Gastroesophageal sphincter (tissue), 4 donors: ENCODE results near the gene TMEM267. TPM values are rescaled to one million over a fixed set of nuclear protein-coding genes. Genes with fewer than 3 reads are reported as not detected.
"Not testable (repeated sequence)": the region's sequence is repeated elsewhere in the genome, so short reads cannot be mapped to it uniquely, and the experiment has no call there.

ENCODE experiments used
- ATAC-seq: fragments of 150-250 bp; one replicate; pipeline ENCODE4 v1.9.1; 2016; ENCODE audit warnings: mild to moderate bottlenecking, moderate library complexity
- H3K27ac ChIP-seq, 4 donors: fragments of 200-600 bp; sonication (generic) in 3 of 4; 1 replicate in 3 of 4; 2 replicates in 1 of 4; pipeline ENCODE4 v1.5.1; 2016 to 2019
- H3K27me3 ChIP-seq: fragments of 200-600 bp; sonication (generic); one replicate; pipeline ENCODE4 v1.5.1; 2019
- H3K36me3 ChIP-seq, 2 donors: fragments of 200-600 bp; sonication (generic); one replicate each; pipeline ENCODE4 v1.5.1; 2019; ENCODE audit warnings: control low read depth in 1 of 2
- H3K4me1 ChIP-seq, 3 donors: fragments of 200-600 bp; sonication (generic); 1 replicate in 2 of 3; 2 replicates in 1 of 3; pipeline ENCODE4 v1.5.1; 2016 to 2019; ENCODE audit warnings: control low read depth in 2 of 3
- H3K4me3 ChIP-seq, 2 donors: fragments of 200-600 bp; sonication (generic); one replicate each; pipeline ENCODE4 v1.5.1; 2019; ENCODE audit warnings: mild to moderate bottlenecking in 1 of 2, moderate library complexity in 1 of 2
- H3K9me3 ChIP-seq, 3 donors: fragments of 200-600 bp; sonication (generic); one replicate each; pipeline ENCODE4 v1.5.1; 2017 to 2019; ENCODE audit warnings: control low read depth in 2 of 3
- CTCF ChIP-seq, 4 experiments: fragments of 200-600 bp in 2 of 4; fragments of 450-650 bp in 2 of 4; sonication (generic) in 1 of 4; IDR thresholded peaks; one replicate each; pipeline ENCODE4 v1.5.1; 2017 to 2019; ENCODE audit warnings: antibody characterized with exemption in 4 of 4, mild to moderate bottlenecking in 2 of 4, moderate library complexity in 2 of 4
- EP300 ChIP-seq: sonication (generic); formaldehyde crosslinking; IDR thresholded peaks from one replicate; pipeline ENCODE4 v1.6.1; 2017; ENCODE audit warnings: antibody characterized with exemption, mild to moderate bottlenecking
- POLR2A ChIP-seq, 2 donors: fragments of 450-650 bp; IDR thresholded peaks; one replicate each; pipeline ENCODE4 v1.6.1; 2017; ENCODE audit warnings: antibody characterized with exemption in 2 of 2, mild to moderate bottlenecking in 2 of 2, moderate library complexity in 1 of 2
- POLR2AphosphoS5 ChIP-seq: sonication (generic); formaldehyde crosslinking; IDR thresholded peaks from one replicate; pipeline ENCODE4 v1.6.1; 2017; ENCODE audit warnings: antibody characterized with exemption
- WGBS, 2 donors: methylation state at CpG; one replicate each; pipeline ENCODE4 v1.1.5; 2018; ENCODE audit warnings: low coverage in 1 of 2; 5-methylcytosine and 5-hydroxymethylcytosine counted together
- total RNA-seq, 4 donors: library from RNA; depleted of rRNA; stranded (reverse); fragments of >200 nt; gene quantifications; one replicate each; pipeline ENCODE4 v1.1.0, GENCODE V29; 2016

The TMEM267 gene
- total RNA-seq, 4 donors from 2014 or later, result 9.6 to 13.0 (median 11.2) TPM

- no peak overlapping the region for H3K4me3 ChIP-seq
- H3K36me3 ChIP-seq, result no peaks in the 10 kb centered on the region
- peaks cover 0 to 17% (median 7%) of the 10 kb centered on the region in 3 donors for H3K4me1 ChIP-seq
- TF ChIP-seq POLR2A (IDR thresholded peaks at IDR 0.05) (no peak), POLR2AphosphoS5 (peak; percentile 27), CTCF (IDR thresholded peaks at IDR 0.05) (no peak), EP300 (no peak)
- peak; percentile 86 for ATAC-seq
- H3K9me3 ChIP-seq, result no peaks in the 10 kb centered on the region
- no peaks in the 10 kb centered on the region for H3K27me3 ChIP-seq
- peak overlapping the region in 3 of 4 donors; percentile 16 to 30 (median 22) for H3K27ac ChIP-seq
- WGBS, 2 donors, result 48 to 60% methylated on average over 3 of the region's 3 CpGs
These were observed 50.9 kb downstream of the TMEM267 start for GRCh38 chr5:43432486-43433375.

GRCh38 chr5:43429706-43430105, 54.0 kb downstream of the TMEM267 start:
- no peaks in the 10 kb centered on the region for H3K36me3 ChIP-seq
- 79 to 100% methylated on average over 1 to 2 of the region's 2 CpGs for WGBS, 2 donors
- TF ChIP-seq EP300 (no peak), CTCF (IDR thresholded peaks at IDR 0.05) (no peak), POLR2AphosphoS5 (no peak), POLR2A (IDR thresholded peaks at IDR 0.05) (no peak)
- H3K27me3 ChIP-seq, result no peaks in the 10 kb centered on the region
- no peak overlapping the region for H3K4me3 ChIP-seq
- H3K27ac ChIP-seq, result no peak overlapping the region
- H3K4me1 ChIP-seq, result peaks cover 0 to 17% (median 7%) of the 10 kb centered on the region in 3 donors
- H3K9me3 ChIP-seq, result no peaks in the 10 kb centered on the region
- ATAC-seq, result no peak

- H3K9me3 ChIP-seq, result no peaks in the 10 kb centered on the region
- no peak for ATAC-seq
- H3K27ac ChIP-seq, result no peak overlapping the region
These were observed 54.6 kb downstream of the TMEM267 start for GRCh38 chr5:43429016-43429415.

GRCh38 chr5:43427306-43427705, 56.4 kb downstream of the TMEM267 start:
- no peaks in the 10 kb centered on the region for H3K36me3 ChIP-seq
- 77 to 86% methylated on average over 4 of the region's 4 CpGs for WGBS, 2 donors
- H3K9me3 ChIP-seq, result no peaks in the 10 kb centered on the region
- no peaks in the 10 kb centered on the region for H3K27me3 ChIP-seq
- peaks cover 0 to 6% (median under 1%) of the 10 kb centered on the region in 3 donors for H3K4me1 ChIP-seq
- H3K27ac ChIP-seq, result no peak overlapping the region
- TF ChIP-seq CTCF (IDR thresholded peaks at IDR 0.05) (no peak), EP300 (no peak)
- ATAC-seq, result no peak
- H3K4me3 ChIP-seq, result no peak overlapping the region

More at GRCh38 chr5:43429016-43429415, 54.6 kb downstream of the TMEM267 start:
- no peak for TF ChIP-seq EP300
- TF ChIP-seq POLR2AphosphoS5, result no peak
- TF ChIP-seq POLR2A (IDR thresholded peaks at IDR 0.05), result no peak
- no peak for TF ChIP-seq CTCF (IDR thresholded peaks at IDR 0.05)
- WGBS, 2 donors, result 92 to 100% methylated on average over 3 to 6 of the region's 7 CpGs
- H3K36me3 ChIP-seq, result no peaks in the 10 kb centered on the region
- no peak overlapping the region for H3K4me3 ChIP-seq
- peaks cover 0 to 17% (median 7%) of the 10 kb centered on the region in 3 donors for H3K4me1 ChIP-seq
- no peaks in the 10 kb centered on the region for H3K27me3 ChIP-seq

GRCh38 chr5:43425983-43426382, 57.7 kb downstream of the TMEM267 start:
- H3K9me3 ChIP-seq, result no peaks in the 10 kb centered on the region
- no peak for ATAC-seq
- H3K4me3 ChIP-seq, result no peak overlapping the region
- TF ChIP-seq CTCF (IDR thresholded peaks at IDR 0.05), result no peak
- TF ChIP-seq POLR2A (IDR thresholded peaks at IDR 0.05), result no peak
- TF ChIP-seq EP300, result no peak
- no peak for TF ChIP-seq POLR2AphosphoS5
- WGBS, 2 donors, result 20 to 39% methylated on average over 1 to 2 of the region's 2 CpGs
- peak overlapping the region in 1 of 4 donors; percentile 4 for H3K27ac ChIP-seq
- no peaks in the 10 kb centered on the region for H3K36me3 ChIP-seq
- H3K4me1 ChIP-seq, result peaks cover 0 to 16% (median 0%) of the 10 kb centered on the region in 3 donors
- H3K27me3 ChIP-seq, result no peaks in the 10 kb centered on the region

- peaks cover 0 to 16% (median 0%) of the 10 kb centered on the region in 3 donors for H3K4me1 ChIP-seq
- ATAC-seq, H3K9me3 ChIP-seq, H3K27me3 ChIP-seq, H3K4me3 ChIP-seq, H3K27ac ChIP-seq, H3K36me3 ChIP-seq: not testable (repeated sequence)
- WGBS, 2 donors, result 78 to 90% methylated on average over 3 to 6 of the region's 6 CpGs
These were observed 60.6 kb downstream of the TMEM267 start for GRCh38 chr5:43423086-43423485.
